GM10266 (cell line): ENCODE measurements around the gene OSBPL6.

Experiments used
- DNase-seq: peaks from one replicate; pipeline ENCODE4 v3.0.0; 2012; ENCODE audit errors: extremely low spot score
- TF ChIP-seq, protein P1 (sequence below): IDR thresholded peaks from 2 replicates; pipeline ENCODE4 v1.5.1; 2012; ENCODE audit warnings: mild to moderate bottlenecking, low read depth; ENCODE audit not compliant: control insufficient read depth, insufficient read depth; ENCODE audit errors: missing control alignments

Gene OSBPL6

DNA sequence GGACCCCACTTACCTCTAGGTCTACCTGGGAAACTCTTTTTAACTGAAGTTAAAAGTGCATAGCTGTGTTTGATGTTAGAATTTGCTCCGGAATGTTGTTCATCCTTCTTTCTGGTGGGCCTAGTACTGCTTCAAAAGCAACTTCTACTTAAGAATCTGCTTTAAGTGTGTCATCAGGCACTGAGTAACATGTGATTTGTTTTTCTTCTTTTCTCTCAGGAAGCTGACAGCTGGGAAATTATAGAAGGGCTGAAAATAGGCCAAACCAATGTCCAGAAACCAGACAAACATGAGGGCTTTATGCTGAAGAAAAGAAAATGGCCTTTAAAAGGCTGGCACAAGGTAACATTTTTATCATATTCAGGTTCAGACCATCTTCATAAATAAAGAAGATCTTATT lies 133.7 kb downstream of the OSBPL6 start:
- DNase-seq: no peak
- TF ChIP-seq, protein P1, sequence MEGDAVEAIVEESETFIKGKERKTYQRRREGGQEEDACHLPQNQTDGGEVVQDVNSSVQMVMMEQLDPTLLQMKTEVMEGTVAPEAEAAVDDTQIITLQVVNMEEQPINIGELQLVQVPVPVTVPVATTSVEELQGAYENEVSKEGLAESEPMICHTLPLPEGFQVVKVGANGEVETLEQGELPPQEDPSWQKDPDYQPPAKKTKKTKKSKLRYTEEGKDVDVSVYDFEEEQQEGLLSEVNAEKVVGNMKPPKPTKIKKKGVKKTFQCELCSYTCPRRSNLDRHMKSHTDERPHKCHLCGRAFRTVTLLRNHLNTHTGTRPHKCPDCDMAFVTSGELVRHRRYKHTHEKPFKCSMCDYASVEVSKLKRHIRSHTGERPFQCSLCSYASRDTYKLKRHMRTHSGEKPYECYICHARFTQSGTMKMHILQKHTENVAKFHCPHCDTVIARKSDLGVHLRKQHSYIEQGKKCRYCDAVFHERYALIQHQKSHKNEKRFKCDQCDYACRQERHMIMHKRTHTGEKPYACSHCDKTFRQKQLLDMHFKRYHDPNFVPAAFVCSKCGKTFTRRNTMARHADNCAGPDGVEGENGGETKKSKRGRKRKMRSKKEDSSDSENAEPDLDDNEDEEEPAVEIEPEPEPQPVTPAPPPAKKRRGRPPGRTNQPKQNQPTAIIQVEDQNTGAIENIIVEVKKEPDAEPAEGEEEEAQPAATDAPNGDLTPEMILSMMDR: no peak

DNA sequence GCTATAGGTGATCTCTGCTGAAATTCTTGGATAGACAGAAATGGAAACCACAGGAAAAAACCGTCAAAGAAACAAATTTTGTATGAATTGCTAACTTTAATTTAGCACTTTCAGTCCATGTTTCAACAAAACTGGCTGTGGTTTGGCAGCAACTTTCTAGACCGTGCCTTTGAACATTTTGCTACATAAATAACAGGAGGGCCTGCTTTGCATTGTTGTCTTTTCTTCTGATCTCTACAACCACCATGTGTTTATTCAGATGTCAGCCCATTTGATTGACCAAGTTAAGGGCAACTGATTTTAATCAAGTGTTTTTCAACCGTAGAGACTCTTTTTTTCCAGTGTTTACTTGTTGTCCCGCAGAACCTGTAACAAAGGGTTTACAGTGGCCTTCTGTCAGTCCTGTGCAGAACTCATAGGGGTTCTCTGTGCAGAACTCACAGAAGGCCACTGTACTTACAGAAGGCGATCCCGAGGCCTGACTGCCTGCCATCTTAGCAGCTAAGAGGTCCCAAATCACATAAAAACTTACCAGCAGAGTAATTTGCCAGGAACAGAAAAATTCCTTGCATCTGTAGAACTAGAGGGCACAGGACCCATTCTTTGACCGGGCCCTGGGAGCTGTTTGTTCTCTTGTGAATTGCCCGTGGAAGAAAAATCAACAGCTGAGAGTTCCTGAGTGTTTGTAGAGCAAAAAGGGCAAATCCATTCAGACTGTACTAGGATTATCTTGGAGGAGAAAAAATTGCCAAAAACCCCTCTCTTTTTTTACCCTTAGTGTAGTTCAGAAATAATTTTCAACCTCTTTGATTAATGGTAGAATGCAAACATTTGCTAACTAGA lies 136.1 kb downstream of the OSBPL6 start:
- DNase-seq: no peak
- TF ChIP-seq, protein P1: no peak

DNA sequence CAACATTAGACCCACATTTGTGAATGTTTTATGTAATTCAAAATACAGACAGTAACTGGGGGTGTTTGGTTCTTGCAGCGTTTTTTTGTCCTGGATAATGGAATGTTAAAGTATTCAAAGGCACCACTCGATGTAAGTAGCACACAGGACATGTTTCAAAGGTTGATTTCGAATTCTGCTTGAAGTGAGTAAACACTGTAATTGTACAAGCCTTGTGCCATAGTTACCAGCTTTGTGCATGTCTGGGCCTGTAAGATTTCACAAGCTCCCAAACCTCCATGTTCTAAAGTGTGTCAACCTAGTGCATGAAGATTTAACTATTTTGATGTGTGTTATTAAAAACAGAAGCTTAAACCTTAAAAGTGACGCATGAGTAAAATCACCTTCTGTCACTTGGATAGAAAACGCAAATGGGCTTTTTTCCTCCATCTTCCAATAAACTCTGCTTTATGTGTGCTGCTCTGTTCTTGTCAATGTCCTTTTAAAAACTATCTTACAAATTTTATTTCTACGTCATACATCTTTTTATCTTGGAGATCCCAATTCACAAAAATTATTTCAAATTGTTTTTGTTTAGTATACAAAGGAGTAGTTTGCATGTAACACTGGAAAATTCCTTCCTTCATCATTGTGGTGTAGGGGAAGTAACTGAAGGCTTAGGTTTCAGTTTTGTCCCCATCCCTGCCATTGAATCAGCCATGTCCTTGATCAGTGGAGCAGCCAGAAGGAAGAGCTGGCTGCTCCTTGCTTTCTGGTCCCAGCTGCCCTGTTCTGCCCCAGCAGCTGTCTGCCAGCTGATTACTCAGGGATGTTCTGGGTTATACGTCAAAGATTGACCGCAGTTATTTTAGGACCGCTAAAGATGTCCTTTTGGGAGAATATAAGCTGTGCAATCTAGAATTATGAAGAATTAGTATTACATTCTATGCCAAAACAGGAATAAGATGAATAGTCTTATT lies 137.4 kb downstream of the OSBPL6 start:
- DNase-seq: no peak
- TF ChIP-seq, protein P1: no peak

DNA sequence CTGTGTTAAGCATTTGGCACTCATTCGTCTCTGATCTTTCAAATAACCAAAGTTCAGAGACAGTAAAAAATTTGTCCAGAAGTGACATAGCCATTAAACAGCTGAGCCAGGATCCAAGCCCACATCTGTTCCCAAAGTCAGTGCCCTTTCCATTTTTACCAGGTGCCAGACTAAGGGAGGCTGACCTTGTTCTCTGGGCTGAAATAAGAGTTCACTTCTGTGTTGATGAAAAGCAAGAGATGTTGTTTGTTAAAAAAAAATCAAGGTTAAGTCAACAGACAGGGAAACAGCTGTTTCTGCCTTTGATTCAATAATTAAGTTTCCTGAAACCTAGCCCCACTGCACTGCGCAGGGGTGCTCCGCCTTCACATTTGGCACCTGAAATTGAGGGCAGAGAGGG lies 139.5 kb downstream of the OSBPL6 start:
- TF ChIP-seq, protein P1: no peak
- DNase-seq: no peak

DNA sequence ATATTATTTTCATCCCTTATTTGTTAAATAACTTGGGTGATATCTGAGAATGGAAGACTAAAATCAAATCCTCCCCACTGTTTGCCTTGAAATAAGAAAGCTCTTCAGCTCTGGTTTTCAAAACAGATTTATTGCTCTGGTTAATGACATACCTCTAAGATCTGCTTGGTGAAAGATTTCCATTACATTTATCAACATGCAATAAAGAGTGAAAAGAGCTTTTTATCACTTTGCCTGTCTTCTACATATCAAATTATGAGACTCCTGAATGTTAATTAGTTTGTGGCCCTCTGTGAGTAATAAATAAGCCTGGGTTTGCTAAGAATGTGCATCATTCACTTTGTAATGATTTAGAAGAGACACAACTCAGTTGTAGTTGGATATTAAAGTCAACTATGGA lies 140.9 kb downstream of the OSBPL6 start:
- no peak for DNase-seq
- TF ChIP-seq, protein P1: no peak

DNA sequence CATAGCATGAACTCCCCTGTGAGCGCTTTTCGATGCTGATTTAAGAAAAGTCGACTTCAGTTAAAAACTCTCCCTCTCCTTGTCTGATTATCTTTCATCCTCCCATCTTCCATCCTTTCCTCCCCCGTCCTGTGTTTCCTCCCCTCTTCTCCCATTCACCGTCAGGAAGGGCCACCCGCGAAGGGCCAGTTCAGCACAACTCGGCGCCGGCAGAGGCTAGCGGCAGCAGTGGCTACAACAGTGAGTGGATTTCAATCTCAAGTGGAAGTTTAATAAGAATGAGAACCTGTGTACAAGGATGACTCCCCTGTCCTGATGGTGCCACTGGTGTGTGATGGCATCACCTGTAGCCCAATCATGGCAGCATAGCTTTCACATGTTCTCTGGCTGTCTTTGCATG lies 149.8 kb downstream of the OSBPL6 start:
- TF ChIP-seq, protein P1: no peak
- no peak for DNase-seq

DNA sequence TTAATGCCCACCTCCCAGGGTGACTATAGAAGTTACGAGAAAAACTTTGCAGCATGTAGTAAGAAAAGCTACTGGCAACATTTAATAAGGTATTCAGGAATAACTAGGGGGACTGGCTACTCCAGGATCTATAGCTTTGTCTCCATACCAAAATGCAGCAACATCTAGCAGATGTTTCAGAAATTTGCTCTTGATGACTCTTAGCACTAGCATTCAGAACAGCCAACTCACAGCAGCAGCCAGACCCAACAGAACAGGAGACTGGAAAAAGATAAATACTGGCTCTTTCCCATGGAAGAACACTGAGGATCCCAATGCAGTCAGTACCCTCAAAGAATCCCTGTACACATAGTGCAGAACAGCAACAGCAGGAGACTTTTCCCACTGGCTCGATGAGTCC lies 151.6 kb downstream of the OSBPL6 start:
- TF ChIP-seq, protein P1: no peak
- no peak for DNase-seq
